ENCODE results near the gene CYS1. TPM values are rescaled to one million over a fixed set of nuclear protein-coding genes. Genes with fewer than 3 reads are reported as not detected.
A peak's percentile ranks its signal among the peaks of the same experiment; 100 is the strongest.
"Not testable (repeated sequence)": the region's sequence is repeated elsewhere in the genome, so short reads cannot be mapped to it uniquely, and the experiment has no call there.

CYS1 gene
- total RNA-seq, 2 experiments from 2014 or later, result 0.50 to 1.1 TPM

DNA sequence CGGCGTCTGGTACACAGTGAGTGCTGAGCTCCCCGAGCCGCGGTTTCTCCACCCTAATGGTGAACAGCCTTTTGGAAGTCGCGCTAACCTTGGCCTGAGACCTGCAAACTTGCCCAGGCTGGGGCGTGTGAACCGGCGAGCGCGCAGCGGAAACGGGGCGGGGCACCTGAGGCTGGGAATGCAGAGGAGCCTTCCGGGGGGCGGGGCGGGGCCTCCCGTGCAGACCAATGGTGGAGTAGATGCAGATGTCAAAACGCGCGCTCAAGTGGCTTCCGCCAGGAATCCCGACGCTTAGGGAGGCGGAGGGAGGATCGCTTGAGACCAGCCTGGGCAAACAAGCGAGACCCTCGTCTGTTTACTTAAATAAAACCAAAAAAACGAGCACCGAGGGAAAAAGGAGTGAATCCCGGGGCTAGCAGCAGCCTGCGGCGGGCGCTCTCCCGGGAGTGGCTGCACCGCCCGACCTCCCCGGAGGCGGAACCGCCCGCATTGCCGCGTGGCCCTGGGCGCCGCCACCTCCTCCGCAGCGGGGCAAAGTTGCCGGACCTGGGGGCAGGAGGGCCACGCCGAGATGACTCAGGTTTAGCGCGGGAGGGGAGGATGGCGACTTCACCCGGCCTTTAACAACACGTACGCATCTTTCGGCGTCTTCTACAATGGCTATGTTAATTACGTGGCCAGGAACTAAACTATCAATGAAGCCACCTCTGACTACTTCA lies 40.1 kb upstream of the CYS1 start:
- CTCF ChIA-PET, result interaction anchor here (1.2 to 6.3 kb wide), 8 partner anchors 24 to 315 kb away, joined by 3 to 94 read pairs (median 10); no protein-coding TSS in a partner anchor
- H3K27ac Mint-ChIP-seq, result peak overlapping the region; percentile 99
- peak overlapping the region; percentile 98 for H3K4me3 Mint-ChIP-seq
- peak; percentile 68 for ATAC-seq
- no peaks in the 10 kb centered on the region for H3K27me3 Mint-ChIP-seq (ENCODE audit: low read depth)
- peaks cover 41% of the 10 kb centered on the region for H3K36me3 Mint-ChIP-seq (ENCODE audit: low read depth)
- DNase-seq, result peak; percentile 97
- peaks cover 38% of the 10 kb centered on the region for H3K4me1 Mint-ChIP-seq (ENCODE audit: low read depth)
- no peaks in the 10 kb centered on the region for H3K9me3 Mint-ChIP-seq (ENCODE audit: insufficient read depth)
- POLR2A ChIA-PET, result interaction anchor here (0.6 to 1.3 kb wide), 6 partner anchors 19 to 277 kb away, joined by 3 to 5 read pairs (median 4); partner anchors contain the start of gene TAF1B

DNA sequence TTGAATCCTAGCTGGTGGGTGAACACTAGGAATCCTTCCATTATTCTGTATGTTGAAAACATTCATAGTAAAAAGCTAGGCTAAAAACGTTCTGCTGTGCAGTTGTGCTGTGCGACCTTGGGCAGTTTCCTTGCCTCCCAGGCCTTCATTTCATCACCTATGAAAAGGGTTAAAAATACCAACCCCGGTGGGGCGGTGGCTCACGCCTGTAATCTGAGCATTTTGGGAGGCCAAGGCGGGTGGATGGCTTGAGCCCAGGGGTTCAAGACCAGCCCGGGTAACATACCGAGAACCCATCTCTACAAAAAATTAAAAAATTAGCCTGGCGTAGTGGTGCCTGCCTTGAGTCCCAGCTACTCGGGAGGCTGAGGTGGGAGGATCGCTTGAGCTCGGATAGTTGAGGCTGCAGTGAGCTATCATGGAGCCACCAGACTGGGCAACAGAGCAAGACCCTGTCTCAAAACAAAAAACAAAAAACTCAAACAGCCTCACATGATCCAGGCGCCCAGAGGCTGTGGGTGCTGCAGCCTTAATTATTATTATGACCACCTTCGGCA lies 39.5 kb upstream of the CYS1 start:
- H3K4me3 Mint-ChIP-seq, result peak overlapping the region; percentile 98
- ChIA-PET CTCF (interaction anchor here (0.8 to 6.3 kb wide), 10 partner anchors 9 to 316 kb away, joined by 3 to 94 read pairs (median 4); partner anchors contain the start of gene CYS1), POLR2A (interaction anchor here (0.7 to 1.3 kb wide), 4 partner anchors 21 to 276 kb away, joined by 3 to 5 read pairs (median 4); partner anchors contain the start of gene TAF1B)
- no peaks in the 10 kb centered on the region for H3K27me3 Mint-ChIP-seq (ENCODE audit: low read depth)
- H3K9me3 Mint-ChIP-seq (ENCODE audit: insufficient read depth), result no peaks in the 10 kb centered on the region
- H3K27ac Mint-ChIP-seq, result peak overlapping the region; percentile 99
- H3K4me1 Mint-ChIP-seq (ENCODE audit: low read depth), result peaks cover 33% of the 10 kb centered on the region
- DNase-seq (no peak), ATAC-seq (no peak)
- H3K36me3 Mint-ChIP-seq (ENCODE audit: low read depth), result peaks cover 37% of the 10 kb centered on the region

DNA sequence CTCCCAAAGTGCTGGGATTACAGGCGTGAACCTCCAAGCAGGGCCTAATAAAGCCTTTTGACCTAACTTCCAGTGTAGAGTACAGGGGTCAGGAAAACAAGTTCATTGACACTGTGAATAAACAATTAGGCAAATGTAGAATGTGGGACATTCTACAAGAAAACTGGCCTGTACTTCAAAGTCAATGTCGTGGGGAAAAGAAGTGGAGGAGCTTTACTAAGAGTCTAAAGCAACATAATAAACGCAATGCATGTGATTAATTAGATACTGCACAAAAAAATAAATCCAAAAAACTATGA lies 38.8 kb upstream of the CYS1 start:
- ChIA-PET CTCF (interaction anchor here (0.8 to 6.3 kb wide), 13 partner anchors 10 to 320 kb away, joined by 3 to 94 read pairs (median 4); partner anchors contain the start of gene CYS1), POLR2A (interaction anchor here (0.8 to 1.3 kb wide), 3 partner anchors 15 to 275 kb away, joined by 3 to 5 read pairs (median 4); partner anchors contain the start of gene TAF1B)
- H3K27ac Mint-ChIP-seq, result no peak overlapping the region
- H3K4me3 Mint-ChIP-seq, result peak overlapping the region; percentile 32
- ATAC-seq (no peak), DNase-seq (no peak)
- H3K4me1 Mint-ChIP-seq (ENCODE audit: low read depth), result peaks cover 30% of the 10 kb centered on the region
- no peaks in the 10 kb centered on the region for H3K9me3 Mint-ChIP-seq (ENCODE audit: insufficient read depth)
- peaks cover 30% of the 10 kb centered on the region for H3K36me3 Mint-ChIP-seq (ENCODE audit: low read depth)
- no peaks in the 10 kb centered on the region for H3K27me3 Mint-ChIP-seq (ENCODE audit: low read depth)

DNA sequence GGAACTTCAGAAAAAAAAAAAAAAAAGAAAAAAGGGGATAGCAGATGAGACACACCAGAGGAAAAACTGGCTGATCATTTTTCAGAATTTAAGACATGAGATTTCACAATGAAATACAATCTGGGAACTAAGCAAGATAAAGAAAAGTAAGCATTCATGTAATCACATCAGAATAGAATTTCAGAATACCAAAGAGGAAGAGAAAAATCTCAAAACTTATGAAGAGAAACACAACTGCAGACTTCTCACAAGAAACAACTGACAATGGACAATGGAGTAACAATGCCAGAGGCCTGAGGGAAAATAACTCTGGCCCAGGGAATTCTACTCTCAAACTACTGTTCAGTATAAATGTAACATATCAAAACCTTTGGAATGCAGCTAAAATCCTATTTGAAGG lies 29.1 kb upstream of the CYS1 start:
- H3K27me3 Mint-ChIP-seq (ENCODE audit: low read depth), result peaks cover 3% of the 10 kb centered on the region

DNA sequence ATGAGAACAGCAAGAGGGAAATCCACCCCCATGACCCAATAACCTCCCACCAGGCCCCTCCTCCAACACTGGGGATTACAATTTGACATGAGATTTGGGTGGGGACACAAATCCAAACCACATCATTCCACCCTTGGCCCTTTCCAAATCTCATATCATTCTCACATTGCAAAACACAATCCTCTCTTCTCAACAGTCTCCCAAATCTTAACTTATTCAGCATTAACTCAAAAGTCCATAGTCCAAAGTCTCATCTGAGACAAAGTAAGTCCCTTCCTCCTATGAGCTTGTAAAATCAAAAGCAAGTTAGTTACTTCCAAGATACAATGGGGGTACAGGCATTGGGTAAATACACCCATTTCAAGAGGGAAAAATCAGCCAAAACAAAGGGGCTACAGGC lies 24.7 kb upstream of the CYS1 start:
- CTCF ChIA-PET, result interaction anchor here (1.7 to 3.1 kb wide), 2 partner anchors 9 to 32 kb away, joined by 5 to 12 read pairs; no protein-coding TSS in a partner anchor
- H3K27ac Mint-ChIP-seq; H3K9me3 Mint-ChIP-seq (ENCODE audit: insufficient read depth); H3K4me3 Mint-ChIP-seq; DNase-seq; H3K36me3 Mint-ChIP-seq (ENCODE audit: low read depth); POLR2A ChIA-PET; ATAC-seq; H3K4me1 Mint-ChIP-seq (ENCODE audit: low read depth): not testable (repeated sequence)
- H3K27me3 Mint-ChIP-seq (ENCODE audit: low read depth), result peaks cover 16% of the 10 kb centered on the region

More for the DNA sequence above, 29.1 kb upstream of the CYS1 start:
- DNase-seq, result no peak
- Mint-ChIP-seq H3K4me3 (no peak overlapping the region), H3K9me3 (ENCODE audit: insufficient read depth) (no peaks in the 10 kb centered on the region), H3K36me3 (ENCODE audit: low read depth) (peaks cover 8% of the 10 kb centered on the region), H3K27ac (no peak overlapping the region), H3K4me1 (ENCODE audit: low read depth) (no peaks in the 10 kb centered on the region)
- ChIA-PET CTCF (interaction anchor here (4.0 kb wide), 1 partner anchor 13 kb away, joined by 13 read pairs; no protein-coding TSS in a partner anchor), POLR2A (no interaction called here)
- no peak for ATAC-seq

DNA sequence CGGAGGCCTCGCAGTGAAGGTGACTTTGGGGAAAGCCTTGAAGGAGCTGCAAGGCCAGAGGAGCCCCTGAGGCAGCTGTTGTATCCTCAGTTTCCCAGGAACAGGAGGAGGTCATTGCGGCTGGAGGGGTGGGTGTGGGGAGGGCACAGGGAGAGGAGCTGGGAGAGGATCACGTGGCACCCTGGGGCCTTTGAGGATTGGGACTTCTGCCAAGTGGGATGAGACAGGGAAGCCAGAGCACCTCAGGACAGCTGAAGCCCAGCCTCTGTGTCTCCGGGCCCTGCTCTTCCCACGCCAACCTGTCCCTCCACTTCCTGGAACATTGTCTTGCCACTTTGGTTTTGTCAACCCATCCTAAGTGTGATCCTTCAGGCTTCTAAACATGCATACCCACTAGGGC lies 23.0 kb upstream of the CYS1 start:
- ATAC-seq, result no peak
- no peak overlapping the region for H3K4me3 Mint-ChIP-seq
- POLR2A ChIA-PET, result no interaction called here
- H3K4me1 Mint-ChIP-seq (ENCODE audit: low read depth), result no peaks in the 10 kb centered on the region
- no peaks in the 10 kb centered on the region for H3K9me3 Mint-ChIP-seq (ENCODE audit: insufficient read depth)
- H3K27me3 Mint-ChIP-seq (ENCODE audit: low read depth), result peaks cover 16% of the 10 kb centered on the region
- no peak for DNase-seq
- CTCF ChIA-PET, result interaction anchor here (1.7 kb wide), 1 partner anchor 8 kb away, joined by 5 read pairs; no protein-coding TSS in a partner anchor
- no peak overlapping the region for H3K27ac Mint-ChIP-seq
- H3K36me3 Mint-ChIP-seq (ENCODE audit: low read depth), result peaks cover 8% of the 10 kb centered on the region

DNA sequence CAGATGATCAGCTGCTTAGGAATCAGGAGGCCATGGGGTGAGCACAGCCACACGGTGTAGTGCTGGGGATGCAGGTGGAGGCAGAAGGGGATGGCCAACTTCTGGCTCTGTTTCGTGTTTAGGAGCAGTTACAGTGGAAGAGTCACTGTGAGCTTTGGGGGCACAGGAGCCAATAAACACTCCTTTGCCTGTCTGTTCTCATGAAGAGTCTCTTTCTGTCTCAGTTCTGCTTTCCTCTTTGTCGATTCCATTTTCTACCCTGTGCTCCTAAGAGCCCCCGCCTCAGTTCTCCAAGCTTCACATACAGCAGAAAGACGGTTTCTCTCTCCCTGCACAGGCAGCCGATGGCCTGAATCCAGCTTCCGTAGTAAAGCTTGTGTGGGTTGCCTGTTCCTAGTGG lies 21.3 kb upstream of the CYS1 start:
- peaks cover 3% of the 10 kb centered on the region for H3K4me1 Mint-ChIP-seq (ENCODE audit: low read depth)

DNA sequence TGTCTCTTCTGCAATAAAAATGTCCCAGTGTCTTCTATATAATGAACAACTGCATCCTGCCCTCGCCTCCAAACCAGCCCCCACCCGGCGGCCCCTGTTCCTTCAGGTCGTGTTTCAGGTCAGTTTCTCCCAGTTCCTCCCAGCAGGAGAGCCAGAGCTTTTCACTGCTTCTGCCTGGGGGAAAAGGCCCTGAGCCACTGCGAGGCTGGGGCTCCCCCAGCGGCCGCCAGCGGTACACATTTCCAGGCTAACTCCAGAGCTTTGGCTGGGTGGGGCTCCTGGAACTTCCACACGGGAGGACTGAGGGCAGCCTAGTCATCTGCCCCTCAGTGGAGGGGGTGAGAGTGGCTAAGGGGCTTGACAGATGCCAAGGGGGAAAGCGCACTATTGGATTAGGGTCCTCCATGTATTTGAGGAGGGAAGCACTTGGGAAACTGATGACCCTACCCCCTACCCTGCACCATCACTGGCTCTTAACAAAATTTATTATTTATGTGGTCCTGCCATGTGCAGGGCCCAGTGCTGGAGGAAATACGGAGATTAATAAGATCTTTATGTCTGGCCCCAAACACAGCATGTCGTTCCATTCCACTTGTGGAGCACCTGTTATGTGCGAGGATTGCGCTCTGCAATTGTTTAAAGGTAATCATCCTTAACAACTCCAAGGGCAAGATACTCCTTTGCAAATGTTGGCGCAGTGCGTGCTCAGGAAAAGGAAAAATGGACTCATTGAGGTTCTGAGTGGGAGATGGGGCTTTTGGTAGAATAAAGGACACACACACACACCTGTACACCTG lies 17.3 kb upstream of the CYS1 start:
- Mint-ChIP-seq H3K9me3 (ENCODE audit: insufficient read depth) (peaks cover under 1% of the 10 kb centered on the region), H3K36me3 (ENCODE audit: low read depth) (no peaks in the 10 kb centered on the region), H3K27me3 (ENCODE audit: low read depth) (peaks cover 40% of the 10 kb centered on the region), H3K4me3 (no peak overlapping the region), H3K27ac (no peak overlapping the region), H3K4me1 (ENCODE audit: low read depth) (peaks cover 4% of the 10 kb centered on the region)
- CTCF ChIA-PET, result interaction anchor here (0.7 to 4.9 kb wide), 29 partner anchors 9 to 442 kb away, joined by 3 to 109 read pairs (median 4); partner anchors contain the start of gene CYS1
- DNase-seq (peak; percentile 44), ATAC-seq (peak; percentile 91)
- POLR2A ChIA-PET, result no interaction called here

More for the DNA sequence above, 21.3 kb upstream of the CYS1 start:
- no peak for ATAC-seq
- Mint-ChIP-seq H3K27me3 (ENCODE audit: low read depth) (peaks cover 20% of the 10 kb centered on the region), H3K36me3 (ENCODE audit: low read depth) (no peaks in the 10 kb centered on the region), H3K4me3 (no peak overlapping the region), H3K9me3 (ENCODE audit: insufficient read depth) (no peaks in the 10 kb centered on the region), H3K27ac (no peak overlapping the region)
- ChIA-PET POLR2A (interaction anchor here (1.1 kb wide), 1 partner anchor 16 kb away, joined by 3 read pairs; no protein-coding TSS in a partner anchor), CTCF (interaction anchor here (0.6 to 2.1 kb wide), 3 partner anchors 9 to 572 kb away, joined by 3 to 19 read pairs (median 4); no protein-coding TSS in a partner anchor)
- no peak for DNase-seq

DNA sequence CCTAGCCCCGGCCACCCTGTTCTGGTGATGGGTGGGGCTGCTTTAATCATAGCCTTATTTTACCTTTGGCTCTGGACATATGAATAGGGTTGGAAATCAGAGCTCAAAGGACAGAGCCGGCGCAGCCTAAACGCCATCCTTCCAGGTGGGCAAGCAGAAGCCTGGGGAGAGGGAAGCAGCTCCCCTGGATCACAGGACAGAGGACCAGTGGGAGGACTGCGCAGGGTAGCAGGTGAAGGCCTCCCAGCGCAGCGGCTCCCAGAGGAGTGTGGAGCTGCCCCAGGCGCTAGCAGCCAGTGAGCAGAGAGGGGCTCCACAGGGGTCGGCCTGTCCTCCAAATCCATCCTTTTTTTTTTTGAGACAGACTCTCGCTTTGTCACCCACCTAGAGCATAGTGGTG lies 16.4 kb upstream of the CYS1 start:
- H3K4me1 Mint-ChIP-seq (ENCODE audit: low read depth), result peaks cover 12% of the 10 kb centered on the region
- DNase-seq (no peak), ATAC-seq (no peak)
- POLR2A ChIA-PET, result no interaction called here
- CTCF ChIA-PET, result interaction anchor here (0.7 to 4.9 kb wide), 29 partner anchors 8 to 442 kb away, joined by 3 to 109 read pairs (median 4); partner anchors contain the start of gene CYS1
- no peak overlapping the region for H3K27ac Mint-ChIP-seq
- H3K27me3 Mint-ChIP-seq (ENCODE audit: low read depth), result peaks cover 44% of the 10 kb centered on the region
- peaks cover 7% of the 10 kb centered on the region for H3K9me3 Mint-ChIP-seq (ENCODE audit: insufficient read depth)
- H3K36me3 Mint-ChIP-seq (ENCODE audit: low read depth), result peaks cover 5% of the 10 kb centered on the region
- H3K4me3 Mint-ChIP-seq, result no peak overlapping the region

DNA sequence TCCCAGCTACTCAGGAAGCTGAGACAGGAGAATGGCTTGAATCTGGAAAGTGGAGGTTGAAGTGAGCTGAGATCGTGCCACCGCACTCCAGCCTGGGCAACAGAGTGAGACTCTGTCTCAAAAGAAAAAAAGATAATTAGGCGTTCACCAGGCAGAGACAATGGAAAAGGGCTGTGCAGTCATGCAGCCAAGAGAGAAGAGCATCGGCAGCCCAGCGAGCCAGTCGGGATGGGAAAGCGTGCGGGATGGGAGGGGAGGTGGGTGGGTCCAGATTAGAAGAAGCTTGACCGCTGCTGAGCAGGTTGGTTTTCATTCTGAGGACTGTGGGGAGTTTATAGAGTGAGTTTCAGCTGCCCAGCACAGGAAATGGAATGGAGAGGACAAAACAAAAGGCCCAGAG lies 15.0 kb upstream of the CYS1 start:
- POLR2A ChIA-PET, result interaction anchor here (0.6 to 1.3 kb wide), 2 partner anchors 23 to 31 kb away, joined by 3 to 4 read pairs; no protein-coding TSS in a partner anchor

DNA sequence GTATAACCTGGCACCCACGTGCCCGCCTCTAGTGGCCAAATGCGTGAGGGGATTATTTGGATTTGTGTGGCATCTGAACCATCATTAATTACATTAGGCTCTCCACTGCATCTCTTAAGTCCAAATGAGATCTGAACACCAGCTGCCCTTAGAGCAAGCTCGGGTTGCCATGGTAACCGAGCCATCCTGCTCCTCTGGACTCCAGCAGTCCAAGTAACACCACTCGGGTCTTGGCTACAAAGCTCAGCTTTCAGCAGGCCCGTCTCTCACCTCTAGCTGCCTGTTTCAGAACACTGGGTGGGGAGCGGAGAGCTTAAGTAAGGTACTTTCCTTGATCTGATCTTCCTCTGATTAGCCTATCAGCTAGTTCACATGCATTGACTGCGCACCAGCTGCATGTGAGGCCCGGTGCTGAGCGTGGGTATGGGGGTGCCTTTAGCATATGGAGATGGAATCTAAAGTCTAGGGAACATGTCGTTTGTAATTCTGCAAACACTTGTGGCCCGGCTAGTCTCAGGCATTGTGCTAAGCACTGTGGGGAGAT lies 14.1 kb upstream of the CYS1 start:
- H3K27me3 Mint-ChIP-seq (ENCODE audit: low read depth), result peaks cover 52% of the 10 kb centered on the region
- ChIA-PET POLR2A (interaction anchor here (0.6 to 1.3 kb wide), 2 partner anchors 24 to 32 kb away, joined by 3 to 4 read pairs; no protein-coding TSS in a partner anchor), CTCF (interaction anchor here (1.0 to 4.9 kb wide), 7 partner anchors 9 to 65 kb away, joined by 4 to 109 read pairs (median 5); partner anchors contain the start of gene CYS1)
- H3K9me3 Mint-ChIP-seq (ENCODE audit: insufficient read depth), result peaks cover 7% of the 10 kb centered on the region
- peaks cover 16% of the 10 kb centered on the region for H3K4me1 Mint-ChIP-seq (ENCODE audit: low read depth)
- no peak for DNase-seq
- no peak overlapping the region for H3K27ac Mint-ChIP-seq
- no peak overlapping the region for H3K4me3 Mint-ChIP-seq
- ATAC-seq, result no peak
- H3K36me3 Mint-ChIP-seq (ENCODE audit: low read depth), result peaks cover 5% of the 10 kb centered on the region

More for the DNA sequence above, 15.0 kb upstream of the CYS1 start:
- peaks cover 5% of the 10 kb centered on the region for H3K36me3 Mint-ChIP-seq (ENCODE audit: low read depth)
- no peak overlapping the region for H3K4me3 Mint-ChIP-seq
- ATAC-seq, result no peak
- H3K27me3 Mint-ChIP-seq (ENCODE audit: low read depth), result peaks cover 44% of the 10 kb centered on the region
- CTCF ChIA-PET, result interaction anchor here (1.0 to 4.9 kb wide), 8 partner anchors 9 to 66 kb away, joined by 4 to 109 read pairs (median 5); partner anchors contain the start of gene CYS1
- DNase-seq, result no peak
- H3K4me1 Mint-ChIP-seq (ENCODE audit: low read depth), result peaks cover 16% of the 10 kb centered on the region
- H3K27ac Mint-ChIP-seq, result no peak overlapping the region
- H3K9me3 Mint-ChIP-seq (ENCODE audit: insufficient read depth), result peaks cover 7% of the 10 kb centered on the region
